A549 (cell line): Measurements from ENCODE around the gene SLC22A13. TPM values are rescaled to one million over a fixed set of nuclear protein-coding genes. Genes with fewer than 3 reads are reported as not detected.

ENCODE experiments used
- ATAC-seq, 2 experiments: fragments of 200-7000 bp in 1 of 2; fragments of >200 bp in 1 of 2; cut with Nextera tagmentation in 1 of 2; cut with Tn5 transposase in 1 of 2; 3 replicates each; pipeline versions ENCODE4 v1.8.0 to v1.9.1; 2018 to 2020; ENCODE audit warnings: mild to moderate bottlenecking in 1 of 2, moderate library complexity in 1 of 2
- CTCF ChIA-PET: fragments of 300-600 bp; sonication (Branson Sonifier 250); formaldehyde crosslinking; extraction: SDS; loops from one replicate; lab custom pipeline; 2021; ENCODE audit warnings: antibody characterized with exemption, inconsistent platforms; lab: Yijun Ruan, JAX
- POLR2A ChIA-PET: fragments of 350-600 bp; formaldehyde crosslinking; extraction: SDS; loops from one replicate; lab custom pipeline; 2021; ENCODE audit warnings: antibody characterized with exemption, inconsistent platforms; lab: Yijun Ruan, JAX
- DNase-seq, 2 experiments: peaks; one replicate each; pipeline versions ENCODE4 v3.0.0 to v3.0.0-alpha.2; 2011 to 2016; ENCODE audit warnings: low read depth in 1 of 2, low spot score in 1 of 2
- FAIRE-seq: peaks from 2 replicates; lab custom pipeline; 2011; peaks lifted over from hg19 to GRCh38; lab: Jason Lieb, UNC
- H3K27ac ChIP-seq, 2 experiments: fragments of >200 bp; sonication (Bioruptor Twin); formaldehyde crosslinking; 3 replicates each; pipeline ENCODE4 v1.5.1; 2016 to 2017
- H3K4me1 ChIP-seq: fragments of >200 bp; sonication (Bioruptor Twin); formaldehyde crosslinking; 3 replicates; pipeline ENCODE4 v1.6.1; 2016
- H3K4me2 ChIP-seq: fragments of >200 bp; sonication (Bioruptor Twin); formaldehyde crosslinking; 3 replicates; pipeline ENCODE4 v1.6.1; 2016
- H3K4me3 ChIP-seq: fragments of >200 bp; sonication (Bioruptor Twin); formaldehyde crosslinking; 3 replicates; pipeline ENCODE4 v1.5.1; 2016
- H3K9me3 ChIP-seq: fragments of >200 bp; sonication (Bioruptor Twin); formaldehyde crosslinking; 3 replicates; pipeline ENCODE4 v1.6.1; 2016
- BHLHE40 ChIP-seq: IDR thresholded peaks from 2 replicates; pipeline ENCODE4 v1.6.1; 2012; ENCODE audit warnings: low read depth, low read length, inconsistent platforms
- CBX2 ChIP-seq: fragments of 200-600 bp; sonication (generic); IDR thresholded peaks from 2 replicates; pipeline ENCODE4 v1.6.1; 2016; ENCODE audit warnings: low read depth, mild to moderate bottlenecking, borderline replicate concordance
- CEBPB ChIP-seq, 2 experiments: fragments of >200 bp in 1 of 2; sonication (Bioruptor Twin) in 1 of 2; formaldehyde crosslinking in 1 of 2; IDR thresholded peaks; 2 replicates each; pipeline ENCODE4 v1.6.1; 2012 to 2016
- CHD4 ChIP-seq: fragments of 200-600 bp; sonication (generic); IDR thresholded peaks from 2 replicates; pipeline ENCODE4 v1.6.1; 2016; ENCODE audit warnings: antibody characterized with exemption, mild to moderate bottlenecking, borderline replicate concordance
- ESRRA ChIP-seq: fragments of 150-350 bp; IDR thresholded peaks from 2 replicates; pipeline ENCODE4 v1.6.1; 2014; ENCODE audit warnings: mild to moderate bottlenecking, low read length, borderline replicate concordance
- FOSB ChIP-seq: fragments of 250-450 bp; sonication (Bioruptor Pico); IDR thresholded peaks from 2 replicates; pipeline ENCODE4 v1.5.0; 2020; ENCODE audit warnings: mild to moderate bottlenecking, moderate library complexity
- FOSL2 ChIP-seq, 2 experiments: fragments of 450-650 bp in 1 of 2; fragments of >200 bp in 1 of 2; sonication (Bioruptor Twin) in 1 of 2; formaldehyde crosslinking; IDR thresholded peaks; 2 replicates each; pipeline versions ENCODE4 v1.5.0 to v1.6.1; 2016 to 2020; ENCODE audit warnings: mild to moderate bottlenecking in 1 of 2, moderate library complexity in 1 of 2
- FOXS1 ChIP-seq: fragments of 250-450 bp; sonication (Bioruptor Pico); IDR thresholded peaks from 2 replicates; pipeline ENCODE4 v1.5.0; 2020; ENCODE audit warnings: mild to moderate bottlenecking, moderate library complexity
- HDAC2 ChIP-seq: fragments of 200-600 bp; sonication (generic); IDR thresholded peaks from 2 replicates; pipeline ENCODE4 v1.6.1; 2016
- HOXB5 ChIP-seq: fragments of 250-450 bp; sonication (Bioruptor Pico); IDR thresholded peaks from 2 replicates; pipeline ENCODE4 v1.5.0; 2020; ENCODE audit warnings: mild to moderate bottlenecking, moderate library complexity
- JUNB ChIP-seq: fragments of >200 bp; sonication (Bioruptor Twin); formaldehyde crosslinking; IDR thresholded peaks from 2 replicates; pipeline ENCODE4 v1.6.1; 2016
- MAFK ChIP-seq: fragments of 450-650 bp; IDR thresholded peaks from 2 replicates; pipeline ENCODE4 v1.6.1; 2014; ENCODE audit not compliant: partially characterized antibody
- MYC ChIP-seq: IDR thresholded peaks from 2 replicates; pipeline ENCODE4 v1.6.1; 2012; ENCODE audit warnings: mild to moderate bottlenecking, inconsistent platforms, low read length, improper control_type of control experiment, borderline replicate concordance
- POLR2A ChIP-seq: IDR thresholded peaks from 2 replicates; pipeline ENCODE4 v1.6.1; 2012; ENCODE audit warnings: mild to moderate bottlenecking, low read length
- POLR2AphosphoS2 ChIP-seq: conservative IDR thresholded peaks from 2 replicates; pipeline ENCODE4 v1.6.1; 2012; ENCODE audit warnings: low read length, improper control_type of control experiment, inconsistent platforms
- RAD21 ChIP-seq, 2 experiments: fragments of >200 bp in 1 of 2; sonication (Bioruptor Twin) in 1 of 2; formaldehyde crosslinking in 1 of 2; IDR thresholded peaks in 1 of 2; conservative IDR thresholded peaks in 1 of 2; 2 replicates in 1 of 2; 3 replicates in 1 of 2; pipeline ENCODE4 v1.6.1; 2012 to 2018; ENCODE audit warnings: inconsistent platforms in 1 of 2
- RNF2 ChIP-seq: fragments of 200-600 bp; sonication (generic); IDR thresholded peaks from 2 replicates; pipeline ENCODE4 v1.6.1; 2016; ENCODE audit warnings: low read depth, mild to moderate bottlenecking, antibody characterized with exemption, moderate library complexity, borderline replicate concordance
- SMC3 ChIP-seq: fragments of >200 bp; sonication (Bioruptor Twin); formaldehyde crosslinking; IDR thresholded peaks from 3 replicates; pipeline ENCODE4 v1.6.1; 2018; ENCODE audit warnings: inconsistent platforms
- TP53 ChIP-seq: fragments of 250-450 bp; sonication (Bioruptor Pico); IDR thresholded peaks from 2 replicates; pipeline ENCODE4 v1.5.0; 2021; ENCODE audit warnings: mild to moderate bottlenecking, moderate library complexity
- ZFP36 ChIP-seq: fragments of 450-650 bp; IDR thresholded peaks from 2 replicates; pipeline ENCODE4 v1.6.1; 2014; ENCODE audit warnings: borderline replicate concordance; ENCODE audit not compliant: partially characterized antibody
- WGBS: methylation state at CpG from one replicate; pipeline ENCODE4 v1.1.6; 2017; ENCODE audit errors: missing lambda C conversion rate; 5-methylcytosine and 5-hydroxymethylcytosine counted together
- polyA plus RNA-seq, 4 experiments: library from polyadenylated mRNA; depleted of rRNA in 3 of 4; stranded (reverse); fragments of >200 nt; fragmentation: RNase III in 1 of 4; extraction: RNeasy Plus Mini Kit Qiagen cat#74134 plus additional on column Dnase treatment in 1 of 4; gene quantifications; 2 replicates in 3 of 4; 3 replicates in 1 of 4; pipeline ENCODE4 v1.2.3, GENCODE V29; 2011 to 2017
- TF ChIP-seq, protein P1 (sequence below): fragments of 450-650 bp; IDR thresholded peaks from 2 replicates; pipeline ENCODE4 v1.6.1; 2014; ENCODE audit warnings: antibody characterized with exemption
- TF ChIP-seq, protein P2 (sequence below): fragments of >200 bp; sonication (Bioruptor Twin); formaldehyde crosslinking; IDR thresholded peaks from 2 replicates; pipeline ENCODE4 v1.6.1; 2016
- TF ChIP-seq, protein P3 (sequence below): IDR thresholded peaks from 2 replicates; pipeline ENCODE4 v1.6.1; 2012
- TF ChIP-seq, protein P4 (sequence below): IDR thresholded peaks from 2 replicates; pipeline ENCODE4 v1.6.1; 2012; ENCODE audit warnings: low read depth, borderline replicate concordance
- TF ChIP-seq, protein P5 (sequence below): fragments of 250-450 bp; sonication (Bioruptor Pico); IDR thresholded peaks from 2 replicates; pipeline ENCODE4 v1.5.0; 2020; ENCODE audit warnings: low read depth, mild to moderate bottlenecking, moderate library complexity

The SLC22A13 gene
- polyA plus RNA-seq, 2 of the 4 experiments (the other 2 are of a cell fraction), result 0.13 to 0.21 TPM

DNA sequence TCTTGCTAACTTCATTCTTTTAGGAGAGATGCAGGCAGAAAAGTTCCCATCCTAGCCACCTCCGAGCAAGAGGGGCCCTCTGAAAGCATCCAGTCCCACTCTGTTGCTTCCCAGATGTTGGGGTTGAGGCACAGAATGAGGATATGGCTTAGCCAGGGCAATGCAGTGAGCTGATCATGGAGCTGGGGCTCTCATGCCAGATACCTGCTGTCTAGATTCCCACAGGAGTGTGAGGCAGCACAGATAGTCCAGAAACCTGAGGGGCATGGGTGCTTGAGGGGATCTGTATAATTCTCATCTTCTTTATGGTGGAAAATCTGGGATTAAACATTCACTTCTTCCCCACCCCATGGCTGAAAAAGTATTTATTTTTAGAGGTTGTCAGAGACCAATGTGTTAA lies 1.2 kb downstream of the SLC22A13 start (continued):
- TF ChIP-seq MYC (no peak), TP53 (no peak), RAD21 (conservative IDR thresholded peaks at IDR 0.05 in 1 of 2, IDR thresholded peaks at IDR 0.05 in 1 of 2) (no peak), CEBPB (IDR thresholded peaks at IDR 0.05) (no peak)

DNA sequence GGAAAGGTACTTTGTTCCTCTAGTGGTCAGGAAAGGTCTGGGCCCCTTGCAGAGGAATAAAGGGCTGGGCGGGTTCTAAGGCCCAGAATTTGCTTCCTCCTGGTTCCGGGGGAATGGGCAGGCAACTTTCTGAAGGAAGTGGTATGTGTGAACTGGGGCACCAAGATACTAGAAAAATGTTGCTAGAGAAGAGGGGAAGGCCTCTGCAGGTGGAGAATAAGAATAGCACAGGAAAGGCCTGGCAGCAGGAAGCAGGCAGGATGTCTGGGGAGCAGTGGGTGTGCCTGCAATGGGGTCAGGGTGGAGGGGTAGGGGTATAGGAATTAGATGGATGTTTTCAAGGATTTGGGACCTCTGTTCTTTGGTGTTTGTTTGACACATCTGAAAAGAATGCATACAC lies 2.0 kb downstream of the SLC22A13 start:
- CTCF ChIA-PET, result no interaction called here
- FAIRE-seq (no peak), ATAC-seq (no peak), DNase-seq (no peak)
- Histone ChIP-seq H3K4me2 (no peak overlapping the region), H3K9me3 (no peaks in the 10 kb centered on the region), H3K27ac (no peak overlapping the region), H3K4me1 (no peaks in the 10 kb centered on the region), H3K4me3 (no peak overlapping the region)
- POLR2A ChIA-PET, result no interaction called here
- TF ChIP-seq BHLHE40, result no peak
- TF ChIP-seq FOXS1 (CRISPR knock-in tag), result no peak
- no peak for TF ChIP-seq JUNB
- no peak for TF ChIP-seq CBX2
- no peak for TF ChIP-seq FOSB (CRISPR knock-in tag)
- 94% methylated on average over 2 of the region's 2 CpGs for WGBS

DNA sequence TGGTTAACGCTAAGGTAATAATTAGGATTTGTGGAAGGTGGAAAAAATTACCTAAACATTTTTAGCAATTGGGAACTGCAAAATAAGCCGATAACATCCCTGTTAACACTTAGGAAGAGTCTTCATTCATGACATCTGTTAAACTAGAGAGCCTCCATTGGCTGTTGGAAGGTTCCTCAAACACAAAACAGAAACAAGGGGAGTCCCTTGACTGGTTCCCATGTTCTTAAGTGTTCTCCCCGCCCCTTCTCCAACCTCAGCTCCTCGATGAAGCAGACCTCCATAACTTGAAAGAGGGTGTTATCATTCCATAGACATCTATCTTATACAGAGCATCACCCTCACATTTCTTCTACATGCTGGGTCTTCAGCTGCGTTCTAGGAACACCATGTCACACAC lies 2.5 kb downstream of the SLC22A13 start:
- no peak for FAIRE-seq
- Histone ChIP-seq H3K4me2 (no peak overlapping the region), H3K4me1 (no peaks in the 10 kb centered on the region), H3K9me3 (no peaks in the 10 kb centered on the region), H3K27ac (no peak overlapping the region), H3K4me3 (no peak overlapping the region)
- ChIA-PET CTCF (no interaction called here), POLR2A (no interaction called here)
- 71% methylated on average over 5 of the region's 5 CpGs for WGBS
- ATAC-seq, result no peak
- DNase-seq, result no peak
- no peak for TF ChIP-seq ZFP36
- TF ChIP-seq FOSB (CRISPR knock-in tag), result no peak
- no peak for TF ChIP-seq SMC3
- TF ChIP-seq, protein P1, sequence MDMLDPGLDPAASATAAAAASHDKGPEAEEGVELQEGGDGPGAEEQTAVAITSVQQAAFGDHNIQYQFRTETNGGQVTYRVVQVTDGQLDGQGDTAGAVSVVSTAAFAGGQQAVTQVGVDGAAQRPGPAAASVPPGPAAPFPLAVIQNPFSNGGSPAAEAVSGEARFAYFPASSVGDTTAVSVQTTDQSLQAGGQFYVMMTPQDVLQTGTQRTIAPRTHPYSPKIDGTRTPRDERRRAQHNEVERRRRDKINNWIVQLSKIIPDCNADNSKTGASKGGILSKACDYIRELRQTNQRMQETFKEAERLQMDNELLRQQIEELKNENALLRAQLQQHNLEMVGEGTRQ, result no peak
- TF ChIP-seq RNF2, result no peak
- no peak for TF ChIP-seq HOXB5
- no peak for TF ChIP-seq POLR2A
- TF ChIP-seq CBX2, result no peak
- no peak for TF ChIP-seq HDAC2
- TF ChIP-seq JUNB, result no peak
- TF ChIP-seq, protein P2, sequence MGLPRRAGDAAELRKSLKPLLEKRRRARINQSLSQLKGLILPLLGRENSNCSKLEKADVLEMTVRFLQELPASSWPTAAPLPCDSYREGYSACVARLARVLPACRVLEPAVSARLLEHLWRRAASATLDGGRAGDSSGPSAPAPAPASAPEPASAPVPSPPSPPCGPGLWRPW, result no peak
- no peak for TF ChIP-seq MAFK
- no peak for TF ChIP-seq CHD4
- TF ChIP-seq, protein P3, sequence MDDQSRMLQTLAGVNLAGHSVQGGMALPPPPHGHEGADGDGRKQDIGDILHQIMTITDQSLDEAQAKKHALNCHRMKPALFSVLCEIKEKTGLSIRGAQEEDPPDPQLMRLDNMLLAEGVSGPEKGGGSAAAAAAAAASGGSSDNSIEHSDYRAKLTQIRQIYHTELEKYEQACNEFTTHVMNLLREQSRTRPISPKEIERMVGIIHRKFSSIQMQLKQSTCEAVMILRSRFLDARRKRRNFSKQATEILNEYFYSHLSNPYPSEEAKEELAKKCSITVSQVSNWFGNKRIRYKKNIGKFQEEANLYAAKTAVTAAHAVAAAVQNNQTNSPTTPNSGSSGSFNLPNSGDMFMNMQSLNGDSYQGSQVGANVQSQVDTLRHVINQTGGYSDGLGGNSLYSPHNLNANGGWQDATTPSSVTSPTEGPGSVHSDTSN, result no peak
- TF ChIP-seq FOSL2 (IDR thresholded peaks at IDR 0.05), result no peak
- TF ChIP-seq FOSL2 (CRISPR knock-in tag; IDR thresholded peaks at IDR 0.05), result no peak
- TF ChIP-seq, protein P4, sequence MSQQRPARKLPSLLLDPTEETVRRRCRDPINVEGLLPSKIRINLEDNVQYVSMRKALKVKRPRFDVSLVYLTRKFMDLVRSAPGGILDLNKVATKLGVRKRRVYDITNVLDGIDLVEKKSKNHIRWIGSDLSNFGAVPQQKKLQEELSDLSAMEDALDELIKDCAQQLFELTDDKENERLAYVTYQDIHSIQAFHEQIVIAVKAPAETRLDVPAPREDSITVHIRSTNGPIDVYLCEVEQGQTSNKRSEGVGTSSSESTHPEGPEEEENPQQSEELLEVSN, result no peak
- no peak for TF ChIP-seq RAD21 (conservative IDR thresholded peaks at IDR 0.05 in 1 of 2, IDR thresholded peaks at IDR 0.05 in 1 of 2)
- TF ChIP-seq, protein P5, sequence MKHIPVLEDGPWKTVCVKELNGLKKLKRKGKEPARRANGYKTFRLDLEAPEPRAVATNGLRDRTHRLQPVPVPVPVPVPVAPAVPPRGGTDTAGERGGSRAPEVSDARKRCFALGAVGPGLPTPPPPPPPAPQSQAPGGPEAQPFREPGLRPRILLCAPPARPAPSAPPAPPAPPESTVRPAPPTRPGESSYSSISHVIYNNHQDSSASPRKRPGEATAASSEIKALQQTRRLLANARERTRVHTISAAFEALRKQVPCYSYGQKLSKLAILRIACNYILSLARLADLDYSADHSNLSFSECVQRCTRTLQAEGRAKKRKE, result no peak
- no peak for TF ChIP-seq POLR2AphosphoS2
- TF ChIP-seq ESRRA, result no peak
